Right atrium auricular region (tissue), 2 donors: ENCODE data around the gene GBX1. TPM values are rescaled to one million over a fixed set of nuclear protein-coding genes. Genes with fewer than 3 reads are reported as not detected.

ENCODE experiments used
- DNase-seq: peaks from one replicate; pipeline ENCODE4 v3.0.0-alpha.2; 2019; ENCODE audit warnings: low spot score
- H3K27ac ChIP-seq, 2 donors: fragments of 200-600 bp; sonication (generic); 1 replicate in 1 of 2; 2 replicates in 1 of 2; pipeline ENCODE4 v1.5.1; 2016 to 2019
- H3K27me3 ChIP-seq, 2 donors: fragments of 200-600 bp; sonication (generic); one replicate each; pipeline versions ENCODE4 v1.5.1 to v1.6.0; 2017 to 2019
- H3K36me3 ChIP-seq: fragments of 200-600 bp; sonication (generic); one replicate; pipeline ENCODE4 v1.5.1; 2016
- H3K4me1 ChIP-seq, 2 donors: fragments of 200-600 bp; sonication (generic); one replicate each; pipeline versions ENCODE4 v1.5.1 to v1.6.0; 2017 to 2019
- H3K4me3 ChIP-seq, 2 donors: fragments of 200-600 bp; sonication (generic); 1 replicate in 1 of 2; 2 replicates in 1 of 2; pipeline ENCODE4 v1.5.1; 2017 to 2019; ENCODE audit warnings: mild to moderate bottlenecking in 1 of 2, moderate library complexity in 1 of 2
- H3K9me3 ChIP-seq, 2 donors: fragments of 200-600 bp; sonication (generic); one replicate each; pipeline ENCODE4 v1.5.1; 2019
- total RNA-seq, 2 donors: library from RNA; depleted of rRNA; stranded (reverse); fragments of >200 nt; gene quantifications; one replicate each; pipeline ENCODE4 v1.1.0, GENCODE V29; 2016
- TF ChIP-seq, protein P1 (sequence below), 2 donors: fragments of 200-600 bp; sonication (generic); IDR thresholded peaks; one replicate each; pipeline ENCODE4 v1.5.1; 2019; ENCODE audit warnings: antibody characterized with exemption in 2 of 2

The GBX1 gene
- total RNA-seq, 2 donors from 2014 or later, result not detected

DNA sequence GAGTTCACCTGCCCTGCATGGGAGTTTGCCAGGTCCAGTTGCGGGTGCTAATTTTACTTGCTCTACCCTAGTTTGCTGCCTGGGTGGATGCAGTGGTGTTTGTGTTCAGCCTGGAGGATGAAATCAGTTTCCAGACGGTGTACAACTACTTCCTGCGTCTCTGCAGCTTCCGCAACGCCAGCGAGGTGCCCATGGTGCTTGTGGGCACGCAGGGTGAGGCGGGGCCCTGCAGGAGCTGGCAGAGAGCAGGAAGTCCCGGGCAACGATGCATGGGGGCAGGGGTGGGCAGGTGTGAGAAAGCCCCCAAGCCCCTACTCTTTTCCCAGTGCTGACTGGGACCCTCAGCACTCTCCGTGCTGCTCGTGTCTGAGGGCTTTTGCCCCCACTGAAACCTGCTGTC, 49.9 kb downstream of the GBX1 start:
- Histone ChIP-seq H3K4me1 (peaks cover 0 to 16% of the 10 kb centered on the region in 2 donors), H3K27me3 (no peaks in the 10 kb centered on the region), H3K9me3 (no peaks in the 10 kb centered on the region), H3K4me3 (no peak overlapping the region), H3K27ac (no peak overlapping the region), H3K36me3 (peaks cover 40% of the 10 kb centered on the region)
- DNase-seq, result no peak
- TF ChIP-seq, protein P1, sequence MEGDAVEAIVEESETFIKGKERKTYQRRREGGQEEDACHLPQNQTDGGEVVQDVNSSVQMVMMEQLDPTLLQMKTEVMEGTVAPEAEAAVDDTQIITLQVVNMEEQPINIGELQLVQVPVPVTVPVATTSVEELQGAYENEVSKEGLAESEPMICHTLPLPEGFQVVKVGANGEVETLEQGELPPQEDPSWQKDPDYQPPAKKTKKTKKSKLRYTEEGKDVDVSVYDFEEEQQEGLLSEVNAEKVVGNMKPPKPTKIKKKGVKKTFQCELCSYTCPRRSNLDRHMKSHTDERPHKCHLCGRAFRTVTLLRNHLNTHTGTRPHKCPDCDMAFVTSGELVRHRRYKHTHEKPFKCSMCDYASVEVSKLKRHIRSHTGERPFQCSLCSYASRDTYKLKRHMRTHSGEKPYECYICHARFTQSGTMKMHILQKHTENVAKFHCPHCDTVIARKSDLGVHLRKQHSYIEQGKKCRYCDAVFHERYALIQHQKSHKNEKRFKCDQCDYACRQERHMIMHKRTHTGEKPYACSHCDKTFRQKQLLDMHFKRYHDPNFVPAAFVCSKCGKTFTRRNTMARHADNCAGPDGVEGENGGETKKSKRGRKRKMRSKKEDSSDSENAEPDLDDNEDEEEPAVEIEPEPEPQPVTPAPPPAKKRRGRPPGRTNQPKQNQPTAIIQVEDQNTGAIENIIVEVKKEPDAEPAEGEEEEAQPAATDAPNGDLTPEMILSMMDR (IDR thresholded peaks at IDR 0.05), result no peak

DNA sequence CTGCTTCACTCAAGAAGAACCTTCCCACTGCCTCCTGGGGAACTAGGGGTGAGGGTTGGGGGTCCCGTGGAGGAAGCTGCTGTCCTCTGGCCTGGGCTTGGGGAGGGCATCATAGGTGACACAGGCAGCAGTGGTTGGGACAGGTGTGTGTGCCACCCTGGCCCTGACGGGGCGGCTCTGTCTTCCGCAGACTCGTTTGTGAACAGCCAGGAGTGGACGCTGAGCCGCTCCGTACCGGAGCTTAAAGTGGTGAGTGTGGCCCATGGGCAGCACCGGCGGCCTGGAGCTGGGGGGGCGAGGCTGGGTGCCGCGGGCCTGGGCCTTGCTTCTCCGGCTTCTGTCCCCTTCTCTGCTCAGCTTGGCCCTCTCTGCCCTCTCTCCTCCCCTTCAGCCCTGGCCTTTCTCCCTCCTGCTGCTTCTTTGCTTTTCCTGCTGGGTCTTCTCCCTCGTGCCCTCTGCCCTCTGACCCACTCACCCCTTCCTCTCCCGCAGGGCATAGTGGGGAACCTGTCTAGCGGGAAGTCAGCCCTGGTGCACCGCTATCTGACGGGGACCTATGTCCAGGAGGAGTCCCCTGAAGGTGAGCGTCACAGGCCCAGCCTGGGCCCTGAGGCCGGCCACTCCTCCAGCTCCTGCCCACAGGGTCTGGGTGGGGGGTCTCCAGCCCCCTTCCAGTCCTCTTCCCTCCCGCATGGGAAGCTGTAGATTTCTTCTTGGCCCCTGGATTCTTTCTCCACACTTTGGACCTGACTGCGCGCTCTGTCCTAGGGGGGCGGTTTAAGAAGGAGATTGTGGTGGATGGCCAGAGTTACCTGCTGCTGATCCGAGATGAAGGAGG, 50.7 kb downstream of the GBX1 start:
- H3K36me3 ChIP-seq, result peaks cover 39% of the 10 kb centered on the region
- no peaks in the 10 kb centered on the region for H3K27me3 ChIP-seq
- no peak for DNase-seq
- H3K9me3 ChIP-seq, result no peaks in the 10 kb centered on the region
- TF ChIP-seq, protein P1 (IDR thresholded peaks at IDR 0.05), result no peak
- no peak overlapping the region for H3K27ac ChIP-seq
- H3K4me3 ChIP-seq, result no peak overlapping the region
- peaks cover 0 to 16% of the 10 kb centered on the region in 2 donors for H3K4me1 ChIP-seq

DNA sequence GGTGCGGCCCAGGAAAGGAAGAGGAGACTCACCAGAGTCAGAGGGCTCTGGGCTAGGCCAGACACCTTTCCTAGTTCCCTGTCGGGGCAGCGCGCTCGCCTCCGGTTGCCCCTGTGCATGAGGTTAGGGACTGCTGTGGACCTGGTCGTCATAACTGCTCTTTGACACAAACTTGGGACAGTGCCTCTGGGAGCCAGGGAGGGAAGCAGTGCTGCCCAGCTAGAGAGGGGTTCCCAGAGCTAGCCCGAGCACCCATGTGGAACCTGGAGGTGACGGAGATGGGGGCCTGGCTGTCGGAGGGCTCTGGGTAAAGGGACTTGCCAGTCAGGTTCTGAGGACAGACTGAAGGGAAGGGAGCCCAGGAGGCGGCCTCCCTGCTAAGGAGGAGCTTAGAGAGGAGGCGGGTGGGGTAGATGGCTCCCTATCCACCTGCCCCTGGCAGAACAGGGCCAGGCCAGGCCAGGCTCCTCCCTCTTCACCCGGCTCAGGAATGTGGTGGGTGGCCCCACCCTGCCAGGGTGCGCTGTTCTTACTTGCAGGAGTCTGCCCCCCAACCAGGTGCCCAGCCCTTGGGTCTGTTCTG, 51.6 kb downstream of the GBX1 start:
- Histone ChIP-seq H3K4me1 (peaks cover 0 to 24% of the 10 kb centered on the region in 2 donors), H3K27ac (no peak overlapping the region), H3K4me3 (peak overlapping the region in 1 of 2 donors; percentile 27), H3K9me3 (no peaks in the 10 kb centered on the region), H3K36me3 (peaks cover 32% of the 10 kb centered on the region), H3K27me3 (no peaks in the 10 kb centered on the region)
- TF ChIP-seq, protein P1 (IDR thresholded peaks at IDR 0.05), result no peak
- DNase-seq, result no peak

DNA sequence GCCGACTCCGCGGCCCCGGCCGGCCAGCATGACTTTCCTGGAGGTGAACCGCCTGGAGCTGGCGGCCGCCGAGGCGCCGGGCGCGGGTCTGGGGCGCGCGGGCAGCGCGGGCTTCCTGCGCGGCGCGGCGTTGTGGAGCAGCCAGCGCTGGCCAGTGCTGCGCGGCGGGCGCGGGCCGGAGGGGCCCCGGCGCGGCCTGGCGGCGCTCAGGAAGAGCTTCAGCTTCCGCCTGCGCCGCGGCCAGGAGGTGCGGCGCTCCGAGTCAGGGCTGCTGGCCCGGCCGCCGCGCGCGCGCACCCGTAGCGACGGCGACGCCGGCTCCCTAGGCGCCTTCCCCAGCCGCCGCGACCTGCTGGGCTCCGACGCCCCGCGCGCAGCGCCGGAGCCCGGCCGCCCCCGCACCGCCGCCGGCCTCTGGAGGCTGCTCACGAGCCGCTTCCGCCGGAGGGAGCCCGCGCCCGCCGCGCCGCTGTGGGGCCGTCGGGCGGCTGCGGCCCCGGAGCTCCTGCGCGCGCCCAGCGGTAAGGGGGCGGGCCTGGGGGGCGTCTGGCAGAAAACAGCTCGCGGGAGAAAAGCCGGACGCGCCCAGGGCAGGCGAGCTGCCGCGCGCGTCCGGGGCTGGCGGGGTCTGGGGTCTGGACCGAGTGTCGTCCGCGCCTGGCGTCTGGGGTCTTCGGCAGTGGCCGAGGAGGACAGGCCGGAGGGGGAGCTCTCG, 52.2 kb downstream of the GBX1 start:
- TF ChIP-seq, protein P1 (IDR thresholded peaks at IDR 0.05), result no peak
- Histone ChIP-seq H3K4me3 (peak overlapping the region in 1 of 2 donors; percentile 27), H3K27me3 (no peaks in the 10 kb centered on the region), H3K27ac (no peak overlapping the region), H3K36me3 (peaks cover 26% of the 10 kb centered on the region), H3K9me3 (no peaks in the 10 kb centered on the region), H3K4me1 (peaks cover 0 to 30% of the 10 kb centered on the region in 2 donors)
- DNase-seq, result no peak

DNA sequence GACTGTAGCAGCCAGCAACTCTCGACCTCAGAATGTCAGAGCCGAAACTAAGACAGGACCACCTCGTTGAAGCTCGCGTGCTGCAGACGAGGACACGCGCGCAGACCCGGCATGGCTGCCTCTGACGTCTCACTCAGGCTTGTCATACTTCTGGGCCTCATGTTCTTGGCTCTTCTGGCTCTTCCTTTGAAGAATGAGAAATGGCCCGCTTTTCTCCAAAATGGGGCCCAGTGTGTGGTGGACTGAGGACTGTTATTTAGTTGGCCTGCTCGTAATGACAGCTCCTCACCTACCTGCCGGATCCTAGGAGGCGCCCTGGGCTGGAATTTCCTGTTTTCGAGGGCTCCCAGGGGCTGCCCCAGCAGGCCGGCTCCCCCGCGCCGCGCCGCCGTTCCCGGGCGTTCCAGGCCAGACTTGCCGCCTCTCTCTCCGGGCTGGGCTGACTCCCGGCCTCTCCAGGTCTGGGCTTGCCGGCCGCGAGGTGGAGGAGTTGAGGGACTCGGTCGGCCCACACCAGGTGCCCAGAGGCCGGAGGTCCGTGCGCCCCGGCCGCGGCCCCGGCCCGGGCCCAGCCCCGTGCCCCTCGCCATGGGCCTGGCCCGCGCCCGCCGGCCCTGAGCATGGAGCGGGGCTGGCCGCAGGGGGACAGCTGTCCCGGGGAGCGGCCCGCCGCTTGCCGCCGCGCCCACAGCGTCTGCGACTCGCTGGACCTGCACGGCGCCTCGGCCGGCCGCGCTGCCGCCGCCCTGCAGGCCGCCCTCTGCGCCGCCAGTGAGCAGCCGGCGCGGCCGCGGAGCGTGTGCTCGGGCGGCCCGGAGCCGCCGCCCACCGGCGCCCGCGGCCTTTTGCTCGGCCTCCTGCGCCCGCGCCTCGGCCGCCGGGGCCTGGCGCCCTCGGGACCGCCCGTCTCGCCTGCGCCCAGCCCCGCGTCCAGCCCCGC, 53.1 kb downstream of the GBX1 start:
- TF ChIP-seq, protein P1 (IDR thresholded peaks at IDR 0.05), result no peak
- no peaks in the 10 kb centered on the region for H3K27me3 ChIP-seq
- DNase-seq, result no peak
- peaks cover 17% of the 10 kb centered on the region for H3K36me3 ChIP-seq
- no peak overlapping the region for H3K27ac ChIP-seq
- H3K4me1 ChIP-seq, result peaks cover 0 to 34% of the 10 kb centered on the region in 2 donors
- H3K4me3 ChIP-seq, result peak overlapping the region in 1 of 2 donors; percentile 27
- H3K9me3 ChIP-seq, result no peaks in the 10 kb centered on the region
